LNCAP (cell line): ENCODE results near the gene PRAMEF12.

ENCODE experiments used
- TF ChIP-seq, protein P1 (sequence below): fragments of 450-650 bp; IDR thresholded peaks from 2 replicates; pipeline ENCODE4 v1.5.1; 2017; ENCODE audit warnings: mild to moderate bottlenecking

Gene PRAMEF12

DNA sequence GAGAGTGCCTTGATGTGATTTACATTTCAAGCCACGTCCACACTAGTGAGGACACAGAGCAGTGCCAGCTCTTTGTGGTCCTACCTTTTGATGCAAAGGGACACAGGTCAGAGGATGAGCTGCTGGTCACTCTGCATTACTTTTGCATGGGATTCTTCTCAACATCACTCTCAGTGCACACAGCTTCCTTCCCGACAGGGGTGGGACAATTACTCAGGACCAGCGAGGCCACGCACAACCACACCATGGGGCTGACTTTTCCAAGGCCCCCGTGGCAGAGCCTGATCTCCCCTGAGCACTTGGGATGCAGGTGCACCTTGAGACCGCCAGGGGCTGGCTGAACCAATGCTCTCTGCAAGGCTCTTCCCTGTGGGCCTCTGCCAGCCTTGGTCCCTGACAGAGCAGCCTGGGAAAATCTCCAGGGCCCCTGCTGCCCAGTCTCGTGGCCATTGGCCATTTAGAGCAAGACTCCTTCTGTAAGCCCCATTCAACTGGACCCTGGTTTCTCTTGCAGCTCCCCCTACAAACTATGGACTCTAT, 13.2 kb upstream of the PRAMEF12 start:
- TF ChIP-seq, protein P1, sequence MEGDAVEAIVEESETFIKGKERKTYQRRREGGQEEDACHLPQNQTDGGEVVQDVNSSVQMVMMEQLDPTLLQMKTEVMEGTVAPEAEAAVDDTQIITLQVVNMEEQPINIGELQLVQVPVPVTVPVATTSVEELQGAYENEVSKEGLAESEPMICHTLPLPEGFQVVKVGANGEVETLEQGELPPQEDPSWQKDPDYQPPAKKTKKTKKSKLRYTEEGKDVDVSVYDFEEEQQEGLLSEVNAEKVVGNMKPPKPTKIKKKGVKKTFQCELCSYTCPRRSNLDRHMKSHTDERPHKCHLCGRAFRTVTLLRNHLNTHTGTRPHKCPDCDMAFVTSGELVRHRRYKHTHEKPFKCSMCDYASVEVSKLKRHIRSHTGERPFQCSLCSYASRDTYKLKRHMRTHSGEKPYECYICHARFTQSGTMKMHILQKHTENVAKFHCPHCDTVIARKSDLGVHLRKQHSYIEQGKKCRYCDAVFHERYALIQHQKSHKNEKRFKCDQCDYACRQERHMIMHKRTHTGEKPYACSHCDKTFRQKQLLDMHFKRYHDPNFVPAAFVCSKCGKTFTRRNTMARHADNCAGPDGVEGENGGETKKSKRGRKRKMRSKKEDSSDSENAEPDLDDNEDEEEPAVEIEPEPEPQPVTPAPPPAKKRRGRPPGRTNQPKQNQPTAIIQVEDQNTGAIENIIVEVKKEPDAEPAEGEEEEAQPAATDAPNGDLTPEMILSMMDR, result peak; percentile 37; the same call in 1 of the 2 replicates

DNA sequence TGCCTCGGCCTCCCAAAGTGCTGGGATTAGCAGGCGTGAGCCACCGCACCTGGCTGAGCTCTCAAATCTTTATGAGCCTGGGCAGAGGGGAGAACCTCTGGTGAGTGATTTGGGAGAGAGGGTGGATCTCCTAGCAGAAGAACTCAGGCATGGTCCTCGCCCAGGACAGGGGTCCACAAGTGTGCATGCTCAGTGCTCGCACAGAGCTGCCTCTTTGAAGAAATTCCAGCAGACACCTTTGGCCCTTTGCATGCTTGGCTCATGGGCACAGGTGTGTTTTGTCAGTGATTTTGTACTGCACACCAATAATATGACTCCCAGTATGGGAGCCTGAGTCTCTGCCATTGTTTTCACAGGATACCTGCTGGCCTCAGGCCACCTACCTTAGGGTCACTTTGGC, 11.8 kb upstream of the PRAMEF12 start:
- TF ChIP-seq, protein P1, result no peak

DNA sequence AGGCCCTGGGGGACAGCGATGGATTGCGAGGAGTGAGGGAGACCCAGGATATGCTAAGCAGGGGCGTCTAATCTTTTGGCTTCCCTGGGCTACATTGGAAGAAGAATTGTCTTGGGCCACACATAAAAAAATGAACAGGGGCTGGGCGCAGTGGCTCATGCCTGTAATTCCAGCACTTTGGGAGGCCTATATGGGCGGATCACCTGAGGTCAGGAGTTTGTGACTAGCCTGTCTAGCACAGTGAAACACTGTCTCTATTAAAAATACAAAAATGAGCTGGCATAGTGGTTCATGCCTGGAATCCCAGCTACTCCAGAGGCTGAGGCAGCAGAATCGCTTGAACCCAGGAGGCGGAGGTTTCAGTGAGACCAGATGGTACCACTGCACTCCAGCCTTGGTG, 10.8 kb upstream of the PRAMEF12 start:
- TF ChIP-seq, protein P1, result no peak

DNA sequence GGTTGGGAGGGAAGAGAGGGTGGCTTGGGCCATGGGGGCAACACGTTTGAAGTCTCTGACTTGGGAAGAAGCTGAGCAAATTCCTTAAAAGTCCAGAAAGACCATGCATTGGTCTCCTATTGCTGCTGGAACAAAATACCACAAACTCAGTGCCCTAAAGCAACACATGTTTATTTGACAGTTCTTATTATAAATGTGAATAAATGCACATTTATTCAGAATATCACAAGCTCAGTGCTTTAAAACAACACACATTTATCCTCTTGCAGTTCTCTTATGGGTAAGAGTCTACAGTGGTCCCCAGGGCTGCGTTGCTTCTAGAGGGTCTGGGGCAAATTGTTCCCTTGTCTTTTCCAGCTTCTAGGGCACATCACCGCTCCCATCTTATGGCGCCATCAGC, 10.1 kb upstream of the PRAMEF12 start:
- TF ChIP-seq, protein P1, result no peak

DNA sequence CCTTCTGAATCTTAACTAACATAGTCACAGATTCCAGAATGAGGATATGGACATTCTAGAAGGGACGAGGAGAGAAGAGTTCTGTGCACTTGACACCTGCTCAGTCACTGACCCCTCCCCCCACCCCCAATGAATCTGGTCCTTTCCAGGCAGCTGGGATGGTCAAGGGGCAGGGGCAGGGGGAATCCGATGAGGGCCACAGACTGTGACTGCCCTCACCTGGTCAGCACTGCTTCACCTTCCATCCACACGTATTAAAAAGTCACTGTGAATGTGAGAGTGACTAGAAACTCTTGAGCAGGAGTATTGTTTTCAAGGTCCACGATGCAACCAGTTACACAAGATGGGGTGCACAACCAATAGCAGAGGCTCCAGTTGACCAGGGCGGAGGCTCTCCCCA, 9.5 kb upstream of the PRAMEF12 start:
- TF ChIP-seq, protein P1, result no peak

DNA sequence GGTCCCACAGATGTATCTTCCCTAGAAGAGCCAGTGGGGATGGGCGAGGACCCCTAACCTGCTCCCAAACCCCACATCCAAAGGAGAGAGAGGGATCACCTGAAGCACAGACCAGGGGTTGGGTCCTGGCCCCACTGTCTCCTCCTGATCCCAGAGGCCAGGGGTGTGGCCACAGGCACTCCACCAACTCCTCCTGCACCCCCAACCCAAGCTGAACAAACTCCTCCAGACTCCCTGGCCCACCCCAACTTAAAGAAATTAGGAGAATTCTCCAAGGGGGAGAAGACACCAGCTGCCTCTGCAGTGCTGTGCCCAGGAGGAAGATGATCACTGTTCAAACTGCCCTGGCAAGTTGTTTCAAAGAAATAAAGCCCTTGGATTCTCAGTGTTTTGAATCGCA, 4.5 kb upstream of the PRAMEF12 start:
- TF ChIP-seq, protein P1, result no peak

DNA sequence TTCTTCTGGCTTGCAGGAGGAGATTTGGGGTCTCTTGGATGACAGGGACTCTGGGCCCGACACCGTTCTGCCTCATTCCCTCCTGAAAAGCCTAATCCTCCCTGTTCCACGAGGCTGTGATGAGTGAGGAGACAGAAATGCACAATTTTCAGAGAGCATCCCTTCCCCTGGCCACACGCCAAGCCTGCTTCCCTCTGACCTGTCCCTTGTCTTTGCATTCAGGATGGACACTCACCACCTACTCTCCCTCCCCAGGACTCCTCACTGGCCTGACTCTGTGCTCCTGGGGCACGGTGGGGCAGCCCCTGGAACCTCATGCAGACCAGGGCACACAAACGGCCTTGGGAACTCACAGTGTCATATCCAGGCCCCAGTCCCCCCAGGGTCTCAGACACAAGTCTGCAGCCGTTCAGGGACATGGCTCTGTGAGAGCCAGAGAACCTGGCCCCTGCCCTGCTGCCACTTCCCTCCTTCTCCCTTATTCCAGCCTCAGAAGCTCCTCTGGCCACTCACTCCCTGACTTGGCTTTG, 3.5 kb upstream of the PRAMEF12 start:
- TF ChIP-seq, protein P1, result no peak

DNA sequence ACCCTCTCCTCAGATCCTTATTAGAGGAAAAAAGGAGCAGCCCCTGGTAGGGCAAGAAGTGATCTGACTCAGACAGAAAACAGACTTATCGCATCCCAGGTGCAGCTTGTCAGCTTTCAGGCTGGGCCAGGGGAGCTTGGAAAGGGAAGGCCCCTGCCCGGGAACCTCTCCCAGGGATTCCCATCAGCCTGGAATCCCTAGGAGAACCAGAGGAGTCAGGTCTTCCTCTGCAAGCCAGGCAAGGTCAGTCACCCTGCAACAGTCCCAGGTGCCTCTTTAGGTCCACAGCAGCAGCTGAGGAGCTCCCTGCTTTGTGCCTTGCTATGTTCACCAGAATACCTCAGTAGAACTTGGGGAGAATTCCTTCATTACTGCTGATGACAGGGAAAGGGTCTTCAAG, 2.9 kb upstream of the PRAMEF12 start:
- TF ChIP-seq, protein P1, result no peak
